Pulmonary artery endothelial cell (primary cell): ENCODE data around the gene PSMD12. TPM values are rescaled to one million over a fixed set of nuclear protein-coding genes. Genes with fewer than 3 reads are reported as not detected.
"Not testable (repeated sequence)": the region's sequence is repeated elsewhere in the genome, so short reads cannot be mapped to it uniquely, and the experiment has no call there.

Experiments used
- DNase-seq: peaks from one replicate; pipeline ENCODE4 v3.0.0-alpha.2; 2011; ENCODE audit warnings: low read depth, low spot score
- total RNA-seq: library from RNA; depleted of rRNA; stranded (reverse); fragments of >200 nt; gene quantifications from 2 replicates; pipeline ENCODE4 v1.2.3, GENCODE V29; 2014

Gene PSMD12
- total RNA-seq, 1 donor from 2014 or later: 36.9 TPM

- DNase-seq: no peak
Observed at GRCh38 chr17:67311575-67311974, 54.8 kb downstream of the PSMD12 start.

- DNase-seq: no peak
Observed at GRCh38 chr17:67310406-67310805, 56.0 kb downstream of the PSMD12 start.

GRCh38 chr17:67305446-67306235, 60.7 kb downstream of the PSMD12 start:
- not testable (repeated sequence) for DNase-seq

GRCh38 chr17:67297454-67297960, 68.9 kb downstream of the PSMD12 start:
- no peak for DNase-seq

GRCh38 chr17:67294451-67295199, 71.8 kb downstream of the PSMD12 start:
- DNase-seq: no peak

- DNase-seq: no peak
Observed at GRCh38 chr17:67293251-67294203, 72.8 kb downstream of the PSMD12 start.

GRCh38 chr17:67290711-67291291, 75.6 kb downstream of the PSMD12 start:
- DNase-seq: no peak

GRCh38 chr17:67290244-67290643, 76.1 kb downstream of the PSMD12 start:
- no peak for DNase-seq

GRCh38 chr17:67289181-67289876, 77.0 kb downstream of the PSMD12 start:
- DNase-seq: peak; percentile 45

Other genes with a start within 250 kb of the PSMD12 start
- gene HELZ, start 121.4 kb downstream of the PSMD12 start, total RNA-seq: 28.8 and 61.2 TPM in 2 replicates
- gene PITPNC1, start 10.7 kb upstream of the PSMD12 start, total RNA-seq: 6.5 and 7.3 TPM in 2 replicates